PC-9 (cell line): Measurements from ENCODE around the gene C2orf78.

Experiments
- EZH2 ChIP-seq: fragments of 200-600 bp; sonication (generic); IDR thresholded peaks from 2 replicates; pipeline ENCODE4 v1.8.0; 2017; ENCODE audit warnings: antibody characterized with exemption, low read depth
- TF ChIP-seq, protein P1 (sequence below): fragments of 200-600 bp; sonication (generic); conservative IDR thresholded peaks from 2 replicates; pipeline ENCODE4 v1.6.1; 2017; ENCODE audit warnings: mixed run types, antibody characterized with exemption, mild to moderate bottlenecking, moderate library complexity

DNA sequence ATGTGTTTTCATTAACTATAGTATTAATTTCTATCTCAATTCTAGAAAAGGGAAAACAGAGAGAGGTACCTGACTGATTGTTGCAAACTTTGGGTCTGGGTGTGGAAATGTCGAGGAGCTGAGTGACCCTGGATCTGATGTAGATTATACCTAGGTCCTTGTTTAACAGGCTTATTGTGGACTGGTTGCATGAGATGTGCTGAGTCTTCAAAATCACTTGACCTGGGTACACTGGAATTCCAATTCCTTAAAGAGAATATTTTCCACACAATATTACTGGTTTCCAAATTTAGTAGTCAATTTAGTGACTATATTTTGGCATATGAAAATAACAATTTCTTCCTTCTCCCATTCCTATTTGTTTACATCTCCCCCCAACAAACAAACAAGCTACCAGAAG is 17.6 kb upstream of the C2orf78 start:
- TF ChIP-seq EZH2, result no peak
- TF ChIP-seq, protein P1, sequence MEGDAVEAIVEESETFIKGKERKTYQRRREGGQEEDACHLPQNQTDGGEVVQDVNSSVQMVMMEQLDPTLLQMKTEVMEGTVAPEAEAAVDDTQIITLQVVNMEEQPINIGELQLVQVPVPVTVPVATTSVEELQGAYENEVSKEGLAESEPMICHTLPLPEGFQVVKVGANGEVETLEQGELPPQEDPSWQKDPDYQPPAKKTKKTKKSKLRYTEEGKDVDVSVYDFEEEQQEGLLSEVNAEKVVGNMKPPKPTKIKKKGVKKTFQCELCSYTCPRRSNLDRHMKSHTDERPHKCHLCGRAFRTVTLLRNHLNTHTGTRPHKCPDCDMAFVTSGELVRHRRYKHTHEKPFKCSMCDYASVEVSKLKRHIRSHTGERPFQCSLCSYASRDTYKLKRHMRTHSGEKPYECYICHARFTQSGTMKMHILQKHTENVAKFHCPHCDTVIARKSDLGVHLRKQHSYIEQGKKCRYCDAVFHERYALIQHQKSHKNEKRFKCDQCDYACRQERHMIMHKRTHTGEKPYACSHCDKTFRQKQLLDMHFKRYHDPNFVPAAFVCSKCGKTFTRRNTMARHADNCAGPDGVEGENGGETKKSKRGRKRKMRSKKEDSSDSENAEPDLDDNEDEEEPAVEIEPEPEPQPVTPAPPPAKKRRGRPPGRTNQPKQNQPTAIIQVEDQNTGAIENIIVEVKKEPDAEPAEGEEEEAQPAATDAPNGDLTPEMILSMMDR, result no peak
